Fibroblast of lung (primary cell): ENCODE data around the gene FGR. TPM values are rescaled to one million over a fixed set of nuclear protein-coding genes. Genes with fewer than 3 reads are reported as not detected.
A peak's percentile ranks its signal among the peaks of the same experiment; 100 is the strongest.
"Not testable (repeated sequence)": the region's sequence is repeated elsewhere in the genome, so short reads cannot be mapped to it uniquely, and the experiment has no call there.

Experiments
- DNase-seq, 2 donors: peaks; one replicate each; pipeline versions ENCODE4 v3.0.0 to v3.0.0-alpha.2; 2010; ENCODE audit warnings: low read depth in 2 of 2
- H2AFZ ChIP-seq: 2 replicates; pipeline ENCODE4 v1.5.1; 2012; ENCODE audit warnings: low read length, control low read depth, inconsistent platforms
- H3K27ac ChIP-seq: 2 replicates; pipeline ENCODE4 v1.5.1; 2011; ENCODE audit warnings: low read length, control low read depth; ENCODE audit not compliant: insufficient read depth
- H3K27me3 ChIP-seq: 2 replicates; pipeline ENCODE4 v1.5.1; 2011; ENCODE audit warnings: mild to moderate bottlenecking, low read length; ENCODE audit not compliant: control insufficient read depth, insufficient read depth
- H3K36me3 ChIP-seq: 2 replicates; pipeline ENCODE4 v1.5.1; 2011; ENCODE audit warnings: low read length; ENCODE audit not compliant: control insufficient read depth, insufficient read depth
- H3K4me1 ChIP-seq: 2 replicates; pipeline ENCODE4 v1.5.1; 2011; ENCODE audit warnings: low read length; ENCODE audit not compliant: control insufficient read depth, insufficient read depth; ENCODE audit errors: extremely low read depth
- H3K4me2 ChIP-seq: 2 replicates; pipeline ENCODE4 v1.5.1; 2011; ENCODE audit warnings: low read length, control low read depth; ENCODE audit not compliant: insufficient read depth; ENCODE audit errors: extremely low read depth
- H3K4me3 ChIP-seq, 4 experiments: fragments of 200-600 bp in 1 of 4; sonication (generic) in 1 of 4; replicated peaks in 1 of 4; 2 replicates each; pipeline ENCODE4 v1.5.1; 2011 to 2016; ENCODE audit warnings: low read length in 4 of 4, low read depth in 3 of 4, mild to moderate bottlenecking in 3 of 4, control low read depth in 2 of 4, inconsistent platforms in 1 of 4, mixed read lengths in 1 of 4; ENCODE audit not compliant: insufficient read depth in 1 of 4; ENCODE audit errors: control extremely low read depth in 1 of 4
- H3K79me2 ChIP-seq: 2 replicates; pipeline ENCODE4 v1.5.1; 2012; ENCODE audit warnings: mild to moderate bottlenecking, low read length, inconsistent platforms; ENCODE audit not compliant: control insufficient read depth, insufficient read depth
- H3K9ac ChIP-seq: 2 replicates; pipeline ENCODE4 v1.5.1; 2011; ENCODE audit warnings: mild to moderate bottlenecking, low read length, control low read depth; ENCODE audit not compliant: insufficient read depth
- H3K9me3 ChIP-seq: 2 replicates; pipeline ENCODE4 v1.5.1; 2012; ENCODE audit warnings: low read depth, low read length; ENCODE audit not compliant: control insufficient read depth, insufficient read depth
- H4K20me1 ChIP-seq: 2 replicates; pipeline ENCODE4 v1.5.1; 2011; ENCODE audit warnings: low read length; ENCODE audit not compliant: control insufficient read depth, insufficient read depth; ENCODE audit errors: extremely low read depth
- EZH2 ChIP-seq: IDR thresholded peaks from 2 replicates; pipeline ENCODE4 v1.5.1; 2012; ENCODE audit warnings: low read length, control low read depth, mild to moderate bottlenecking; ENCODE audit errors: missing control alignments
- polyA plus RNA-seq, 2 donors: library from polyadenylated mRNA; depleted of rRNA in 1 of 2; stranded (reverse) in 1 of 2; unstranded in 1 of 2; fragments of >200 nt; gene quantifications; 2 replicates each; pipeline ENCODE4 v1.2.1, GENCODE V29; 2011 to 2012; ENCODE audit warnings: missing spikeins in 1 of 2
- total RNA-seq: library from RNA; depleted of rRNA; stranded (reverse); fragments of >200 nt; gene quantifications from 2 replicates; pipeline ENCODE4 v1.2.1, GENCODE V29; 2014
- TF ChIP-seq, protein P1 (sequence below), 2 donors: IDR thresholded peaks in 1 of 2; conservative IDR thresholded peaks in 1 of 2; 1 replicate in 1 of 2; 2 replicates in 1 of 2; pipeline ENCODE4 v1.5.1; 2011 to 2012; ENCODE audit warnings: low read length in 2 of 2, control low read depth in 1 of 2, inconsistent platforms in 1 of 2, low read depth in 1 of 2, mild to moderate bottlenecking in 1 of 2

FGR gene
- total and polyA plus RNA-seq, 2 donors (not counting 1 experiment from before 2014, with no cell fraction given) = not detected

DNA sequence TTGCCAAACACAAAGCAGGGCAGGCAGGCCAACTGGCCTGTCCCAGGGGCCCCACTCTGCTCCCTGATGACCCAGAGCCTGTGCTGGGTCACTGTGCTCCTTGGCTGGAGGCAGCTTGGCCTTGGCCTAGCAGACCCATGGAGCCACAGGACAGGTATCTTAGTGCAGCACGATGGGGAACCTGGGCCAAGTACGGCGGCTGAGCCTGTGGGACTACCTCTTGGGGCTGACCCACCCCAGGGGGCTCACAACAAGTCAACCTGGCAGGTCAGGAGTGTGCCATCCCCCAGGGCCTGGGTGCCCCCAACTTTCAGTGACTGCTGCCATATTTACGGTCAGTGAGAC lies 10.1 kb upstream of the FGR start:
- Histone ChIP-seq H4K20me1 (no peaks in the 10 kb centered on the region), H3K4me3 (no peak overlapping the region), H3K4me1 (peaks cover under 1% of the 10 kb centered on the region), H3K27ac (no peak overlapping the region), H3K36me3 (no peaks in the 10 kb centered on the region), H3K9ac (no peak overlapping the region), H2AFZ (no peak overlapping the region), H3K27me3 (no peaks in the 10 kb centered on the region), H3K9me3 (no peaks in the 10 kb centered on the region), H3K79me2 (no peaks in the 10 kb centered on the region), H3K4me2 (no peak overlapping the region)
- no peak for DNase-seq
- TF ChIP-seq, protein P1, sequence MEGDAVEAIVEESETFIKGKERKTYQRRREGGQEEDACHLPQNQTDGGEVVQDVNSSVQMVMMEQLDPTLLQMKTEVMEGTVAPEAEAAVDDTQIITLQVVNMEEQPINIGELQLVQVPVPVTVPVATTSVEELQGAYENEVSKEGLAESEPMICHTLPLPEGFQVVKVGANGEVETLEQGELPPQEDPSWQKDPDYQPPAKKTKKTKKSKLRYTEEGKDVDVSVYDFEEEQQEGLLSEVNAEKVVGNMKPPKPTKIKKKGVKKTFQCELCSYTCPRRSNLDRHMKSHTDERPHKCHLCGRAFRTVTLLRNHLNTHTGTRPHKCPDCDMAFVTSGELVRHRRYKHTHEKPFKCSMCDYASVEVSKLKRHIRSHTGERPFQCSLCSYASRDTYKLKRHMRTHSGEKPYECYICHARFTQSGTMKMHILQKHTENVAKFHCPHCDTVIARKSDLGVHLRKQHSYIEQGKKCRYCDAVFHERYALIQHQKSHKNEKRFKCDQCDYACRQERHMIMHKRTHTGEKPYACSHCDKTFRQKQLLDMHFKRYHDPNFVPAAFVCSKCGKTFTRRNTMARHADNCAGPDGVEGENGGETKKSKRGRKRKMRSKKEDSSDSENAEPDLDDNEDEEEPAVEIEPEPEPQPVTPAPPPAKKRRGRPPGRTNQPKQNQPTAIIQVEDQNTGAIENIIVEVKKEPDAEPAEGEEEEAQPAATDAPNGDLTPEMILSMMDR (conservative IDR thresholded peaks at IDR 0.05 in 1 of 2, IDR thresholded peaks at IDR 0.05 in 1 of 2; ENCODE audit: low read depth in 1 of 2, low read length in 2 of 2) = no peak
- TF ChIP-seq EZH2 = no peak

- H3K4me2 ChIP-seq = no peak overlapping the region
- no peaks in the 10 kb centered on the region for H3K27me3 ChIP-seq
- TF ChIP-seq EZH2 = no peak
- TF ChIP-seq, protein P1 (conservative IDR thresholded peaks at IDR 0.05 in 1 of 2, IDR thresholded peaks at IDR 0.05 in 1 of 2; ENCODE audit: low read depth in 1 of 2, low read length in 2 of 2) = no peak
- no peaks in the 10 kb centered on the region for H3K36me3 ChIP-seq
- no peaks in the 10 kb centered on the region for H3K9me3 ChIP-seq
- no peak overlapping the region for H2AFZ ChIP-seq
- no peak overlapping the region for H3K27ac ChIP-seq
- no peak overlapping the region for H3K4me3 ChIP-seq
- no peaks in the 10 kb centered on the region for H3K4me1 ChIP-seq
- no peaks in the 10 kb centered on the region for H3K79me2 ChIP-seq
- no peak overlapping the region for H3K9ac ChIP-seq
- no peak for DNase-seq
- no peaks in the 10 kb centered on the region for H4K20me1 ChIP-seq
These were observed 9.5 kb upstream of the FGR start for GRCh38 chr1:27644369-27645070.

DNA sequence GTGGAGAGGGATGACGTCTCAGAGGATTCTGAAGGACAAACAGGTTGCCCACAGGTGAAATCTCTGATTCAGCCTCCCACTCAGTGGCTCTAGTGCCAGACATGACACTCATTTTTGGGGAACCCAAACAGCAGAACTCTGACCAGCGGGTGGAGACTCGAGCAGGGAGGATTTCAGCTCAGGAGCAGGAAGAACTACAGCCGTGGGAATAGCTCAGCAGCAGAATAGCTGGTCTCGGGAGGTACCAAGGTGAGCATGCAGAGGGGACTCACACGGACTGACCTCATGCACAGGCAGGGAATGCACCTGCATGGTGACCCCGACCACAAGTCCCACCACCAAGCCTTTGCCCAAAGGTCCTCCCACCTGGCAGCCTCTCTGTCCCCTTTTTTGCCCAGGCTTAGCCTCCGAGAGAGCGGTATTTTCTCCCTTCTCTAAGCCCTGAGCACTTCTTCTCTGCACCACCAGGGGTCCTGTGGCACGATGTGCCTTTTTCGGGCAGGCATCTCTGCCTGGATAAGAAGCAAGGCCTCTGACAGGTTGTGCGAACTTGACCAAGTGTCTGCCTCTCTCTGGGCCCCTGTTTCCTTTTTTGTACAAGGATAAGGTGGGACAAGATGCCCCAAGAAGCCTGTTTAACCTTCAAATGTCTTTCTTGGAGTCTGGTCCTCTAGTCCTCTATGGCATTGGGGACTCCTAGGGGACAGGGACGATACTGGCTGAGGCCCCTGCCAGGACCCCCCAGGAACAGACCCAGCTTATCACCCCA lies 8.8 kb upstream of the FGR start:
- H3K27ac ChIP-seq = no peak overlapping the region
- no peak overlapping the region for H3K4me3 ChIP-seq
- H4K20me1 ChIP-seq = no peaks in the 10 kb centered on the region
- no peak overlapping the region for H3K4me2 ChIP-seq
- TF ChIP-seq EZH2 = no peak
- TF ChIP-seq, protein P1 (conservative IDR thresholded peaks at IDR 0.05 in 1 of 2, IDR thresholded peaks at IDR 0.05 in 1 of 2; ENCODE audit: low read depth in 1 of 2, low read length in 2 of 2) = peak; percentile 85 to 96
- no peak overlapping the region for H2AFZ ChIP-seq
- H3K9me3 ChIP-seq = no peaks in the 10 kb centered on the region
- no peaks in the 10 kb centered on the region for H3K79me2 ChIP-seq
- no peak overlapping the region for H3K9ac ChIP-seq
- peak; percentile 36 to 61 for DNase-seq
- no peaks in the 10 kb centered on the region for H3K4me1 ChIP-seq
- no peaks in the 10 kb centered on the region for H3K36me3 ChIP-seq
- no peaks in the 10 kb centered on the region for H3K27me3 ChIP-seq

DNA sequence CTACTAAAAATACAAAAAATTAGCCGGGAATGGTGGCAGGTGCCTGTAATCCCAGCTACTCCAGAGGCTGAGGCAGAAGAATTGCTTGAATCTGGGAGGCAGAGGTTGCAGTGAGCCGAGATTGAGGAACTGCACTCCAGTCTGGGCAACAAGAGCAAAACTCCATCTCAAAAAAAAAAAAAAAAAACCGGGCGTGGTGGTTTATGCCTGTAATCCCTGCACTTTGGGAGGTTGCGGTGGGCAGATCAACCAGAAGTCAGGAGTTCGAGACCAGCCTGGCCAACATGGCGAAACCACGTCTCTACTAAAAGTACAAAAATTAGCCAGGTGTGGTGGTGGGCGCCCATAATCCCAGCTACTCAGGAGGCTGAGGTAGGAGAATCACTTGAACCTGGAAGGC lies 5.5 kb upstream of the FGR start:
- not testable (repeated sequence) for H3K4me2 ChIP-seq

More for the DNA sequence above, 5.5 kb upstream of the FGR start:
- H4K20me1 ChIP-seq, DNase-seq, H3K27me3 ChIP-seq, H3K4me3 ChIP-seq, H2AFZ ChIP-seq, H3K9ac ChIP-seq, H3K36me3 ChIP-seq, H3K9me3 ChIP-seq, H3K79me2 ChIP-seq, H3K27ac ChIP-seq, H3K4me1 ChIP-seq: not testable (repeated sequence)
